HG03432 (cell line): Measurements from ENCODE around the gene FBXW11.
"Not testable (repeated sequence)": the region's sequence is repeated elsewhere in the genome, so short reads cannot be mapped to it uniquely, and the experiment has no call there.

Source experiments
- ATAC-seq: cut with Tn5 transposase; IDR thresholded peaks from one replicate; pipeline ENCODE4 v1.9.1; 2021; ENCODE audit warnings: mild to moderate bottlenecking, moderate library complexity; ENCODE audit not compliant: unreplicated experiment

The FBXW11 gene

GRCh38 chr5:171915700-171916099 lies 90.7 kb downstream of the FBXW11 start:
- ATAC-seq = not testable (repeated sequence)

DNA sequence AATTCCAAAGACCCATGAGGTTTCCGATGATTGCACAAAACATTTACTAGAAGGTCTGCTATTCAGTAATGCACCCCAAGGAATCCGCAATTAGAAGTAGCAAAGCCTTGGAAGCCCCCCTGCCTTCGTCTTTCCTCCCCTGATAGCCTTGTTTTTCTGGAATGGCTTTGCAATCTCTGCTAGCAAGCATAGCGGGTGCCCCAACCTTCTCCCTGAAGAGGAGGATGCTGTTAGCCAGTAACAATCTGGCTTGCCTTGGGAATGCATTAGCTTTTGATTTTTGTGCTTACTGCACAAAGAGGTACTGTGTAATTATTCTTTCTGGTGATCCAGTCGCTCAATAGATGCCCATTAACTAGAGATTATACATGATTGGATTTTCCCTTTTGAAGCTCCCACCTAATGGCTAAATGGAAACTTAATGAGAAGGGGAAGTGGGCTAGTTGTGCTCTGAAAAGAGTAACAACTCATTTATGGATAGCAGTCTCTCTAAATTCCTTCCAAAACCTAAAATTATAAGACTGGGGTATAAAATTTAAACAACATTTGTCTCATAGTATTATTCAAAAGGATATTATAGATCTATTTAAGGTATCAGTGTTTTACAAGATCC lies 91.6 kb downstream of the FBXW11 start:
- no peak for ATAC-seq

- ATAC-seq = no peak
Measured at GRCh38 chr5:171913987-171914273, 92.5 kb downstream of the FBXW11 start.

DNA sequence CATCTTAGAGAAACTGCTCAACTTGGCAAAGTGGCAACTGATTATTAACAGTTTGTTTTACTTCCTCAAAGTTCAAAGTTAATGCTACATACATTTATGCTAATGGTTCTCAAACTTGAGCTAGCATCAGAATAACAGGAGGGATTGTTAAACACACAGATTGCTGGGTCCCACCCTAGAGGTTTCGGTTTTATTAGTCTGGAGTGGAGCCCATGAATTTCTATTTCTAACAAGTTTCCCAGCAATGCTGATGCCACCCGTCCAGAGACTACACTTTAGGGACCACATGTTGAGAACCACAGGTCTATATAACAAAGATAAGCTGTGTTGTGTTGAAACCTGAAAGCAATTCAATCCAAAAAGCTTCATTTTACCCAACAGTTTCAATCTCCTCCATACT lies 95.3 kb downstream of the FBXW11 start:
- peak; percentile 38 for ATAC-seq

- no peak for ATAC-seq
Measured at GRCh38 chr5:171908638-171909037, 97.8 kb downstream of the FBXW11 start.

DNA sequence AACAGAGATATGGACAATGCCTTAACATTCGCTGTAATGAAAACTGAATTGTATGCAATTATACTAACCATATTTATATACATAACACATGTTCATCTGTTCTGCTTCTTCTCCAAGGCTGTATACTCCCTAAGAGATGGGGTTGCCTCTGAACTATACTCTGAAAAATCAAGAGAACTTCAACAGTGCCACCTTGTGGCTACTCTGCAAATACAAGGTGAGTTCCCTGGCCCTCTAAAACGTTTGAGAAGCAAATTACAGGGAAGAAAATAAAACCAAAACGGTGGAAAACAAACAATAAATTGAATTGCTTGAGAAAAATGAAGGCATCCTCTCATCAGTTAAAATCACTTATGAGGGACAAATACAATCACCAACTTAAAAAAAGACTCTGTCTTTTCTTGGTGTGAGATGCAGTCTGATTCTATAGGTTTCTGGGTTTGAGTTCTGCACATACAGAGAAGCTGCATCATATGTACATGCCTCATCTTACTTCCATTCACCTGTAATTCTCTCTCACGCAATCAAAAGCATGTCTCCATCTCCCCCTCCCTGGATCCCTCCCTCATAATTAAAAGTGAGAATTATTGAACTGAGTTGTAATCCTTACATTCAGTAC lies 98.6 kb downstream of the FBXW11 start:
- peak; percentile 63 for ATAC-seq

GRCh38 chr5:171906703-171907590 lies 99.5 kb downstream of the FBXW11 start:
- peak; percentile 44 for ATAC-seq

DNA sequence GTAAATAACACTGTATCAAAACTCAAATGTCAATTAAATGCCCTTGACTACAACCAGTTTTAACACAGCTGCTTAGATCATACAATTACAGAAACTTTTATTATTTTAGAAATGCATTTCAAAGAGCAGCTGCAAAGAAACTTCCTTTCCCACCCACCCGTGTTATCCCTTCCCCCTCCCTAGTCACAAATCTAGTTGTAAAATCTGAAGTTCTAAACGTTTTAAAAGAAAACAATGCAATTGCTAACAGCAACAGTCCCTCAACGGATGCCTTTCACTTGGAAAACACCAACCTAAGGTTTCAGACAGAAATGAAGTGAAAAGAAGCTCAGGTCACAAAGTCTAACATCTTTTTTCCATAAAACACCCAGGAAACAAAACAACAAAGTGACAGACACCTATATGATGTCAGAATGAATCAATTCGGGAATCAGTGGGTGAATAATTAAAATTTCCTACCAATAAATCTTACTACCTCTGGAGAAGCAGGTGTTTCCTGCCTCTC lies 100.3 kb downstream of the FBXW11 start:
- ATAC-seq = no peak

DNA sequence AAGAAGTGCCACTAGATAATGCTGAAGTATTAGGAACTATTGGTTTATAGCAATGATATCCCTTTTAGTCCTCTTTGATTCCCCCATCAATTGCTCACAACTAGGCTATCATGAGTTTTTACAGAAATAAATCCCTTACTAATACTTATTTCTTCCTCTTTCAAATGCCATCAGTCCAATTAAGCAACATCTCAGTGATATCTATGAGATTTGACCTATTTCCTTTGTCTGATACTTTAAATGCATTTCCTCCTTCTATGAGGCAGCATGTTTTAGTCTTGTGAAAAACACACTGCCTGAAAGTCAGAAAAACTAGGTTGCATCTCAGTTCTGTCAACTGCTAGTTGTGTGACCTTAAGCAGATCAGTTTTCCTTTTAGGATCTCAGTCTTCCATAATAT lies 101.6 kb downstream of the FBXW11 start:
- no peak for ATAC-seq

GRCh38 chr5:171901764-171902163 lies 104.7 kb downstream of the FBXW11 start:
- ATAC-seq = no peak

- ATAC-seq = no peak
Measured at GRCh38 chr5:171899792-171900191, 106.6 kb downstream of the FBXW11 start.

- no peak for ATAC-seq
Measured at GRCh38 chr5:171898879-171899278, 107.6 kb downstream of the FBXW11 start.

GRCh38 chr5:171898386-171898785 lies 108.1 kb downstream of the FBXW11 start:
- ATAC-seq = no peak

GRCh38 chr5:171897231-171897630 lies 109.2 kb downstream of the FBXW11 start:
- no peak for ATAC-seq

GRCh38 chr5:171895081-171895480 lies 111.4 kb downstream of the FBXW11 start:
- no peak for ATAC-seq

- ATAC-seq = no peak
Measured at GRCh38 chr5:171893290-171893886, 113.0 kb downstream of the FBXW11 start.

- no peak for ATAC-seq
Measured at GRCh38 chr5:171891595-171891994, 114.8 kb downstream of the FBXW11 start.

DNA sequence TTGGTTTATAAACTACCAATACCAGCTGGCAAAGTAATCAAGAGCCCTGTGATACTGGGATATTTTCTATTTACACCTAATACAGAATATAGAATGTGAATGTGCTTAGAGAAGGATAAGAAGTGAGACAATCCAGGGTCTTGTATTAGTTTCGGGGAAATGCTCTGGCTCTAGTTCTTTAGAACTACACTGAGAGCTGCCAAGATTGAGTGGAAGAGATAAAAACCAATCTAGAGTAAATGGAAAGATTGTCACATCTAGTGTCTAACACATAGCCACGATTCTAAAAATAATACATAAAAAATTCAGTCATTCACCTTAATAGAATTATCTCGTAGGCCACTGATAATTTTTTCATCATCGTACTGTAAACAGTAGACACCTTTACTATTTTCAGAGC lies 115.3 kb downstream of the FBXW11 start:
- ATAC-seq = no peak

DNA sequence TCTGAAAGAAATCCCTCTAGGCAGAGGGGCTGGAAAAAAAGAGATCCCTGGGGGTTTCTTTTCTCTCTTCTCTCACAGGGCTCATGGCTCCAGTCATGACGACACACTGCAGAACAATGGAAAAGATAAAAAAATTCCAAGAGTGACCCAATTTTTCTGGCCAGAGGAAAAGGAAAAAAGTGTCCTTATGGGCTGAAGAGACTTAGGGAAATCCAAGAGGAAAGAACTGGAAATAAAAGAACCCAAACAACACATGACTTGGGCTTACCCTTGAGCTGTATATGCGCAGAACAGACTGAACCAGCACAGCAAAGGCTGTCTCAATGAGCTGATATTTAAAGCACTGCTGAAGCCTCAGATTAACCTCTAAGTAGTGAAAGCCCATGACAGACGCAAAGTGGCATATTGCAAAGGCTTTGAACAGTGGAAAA lies 118.4 kb downstream of the FBXW11 start:
- ATAC-seq = no peak

GRCh38 chr5:171886037-171886436 lies 120.4 kb downstream of the FBXW11 start:
- ATAC-seq = not testable (repeated sequence)

- no peak for ATAC-seq
Measured at GRCh38 chr5:171882118-171882517, 124.3 kb downstream of the FBXW11 start.
